H9 (cell line): ENCODE results near the gene PCDH9. TPM values are rescaled to one million over a fixed set of nuclear protein-coding genes. Genes with fewer than 3 reads are reported as not detected.

ENCODE experiments used
- DNase-seq: peaks from one replicate; pipeline ENCODE4 v3.0.0-alpha.2; 2017
- H2AFZ ChIP-seq: one replicate; pipeline ENCODE4 v1.6.1; 2013; ENCODE audit warnings: mild to moderate bottlenecking, low read length, control low read depth, moderate library complexity
- H2AK5ac ChIP-seq: 2 replicates; pipeline ENCODE4 v1.6.1; 2013; ENCODE audit warnings: low read length, control low read depth, mixed read lengths; ENCODE audit not compliant: insufficient read length
- H2BK120ac ChIP-seq: one replicate; pipeline ENCODE4 v1.6.1; 2013; ENCODE audit warnings: low read depth, mild to moderate bottlenecking, low read length, control low read depth, inconsistent platforms; ENCODE audit not compliant: poor library complexity, severe bottlenecking
- H2BK12ac ChIP-seq: 2 replicates; pipeline ENCODE4 v1.6.1; 2013; ENCODE audit warnings: low read length, control low read depth, mixed read lengths, low read depth; ENCODE audit not compliant: insufficient read length
- H2BK15ac ChIP-seq: 2 replicates; pipeline ENCODE4 v1.6.1; 2013; ENCODE audit warnings: low read depth, low read length, control low read depth
- H2BK20ac ChIP-seq: one replicate; pipeline ENCODE4 v1.6.1; 2013; ENCODE audit warnings: low read depth, mild to moderate bottlenecking, low read length, control low read depth, inconsistent platforms; ENCODE audit not compliant: poor library complexity, severe bottlenecking
- H2BK5ac ChIP-seq: 2 replicates; pipeline ENCODE4 v1.6.1; 2013; ENCODE audit warnings: low read length, control low read depth, mixed read lengths; ENCODE audit not compliant: insufficient read length
- H3K14ac ChIP-seq: 2 replicates; pipeline ENCODE4 v1.6.1; 2013; ENCODE audit warnings: low read length, control low read depth; ENCODE audit not compliant: insufficient read depth
- H3K18ac ChIP-seq: 2 replicates; pipeline ENCODE4 v1.6.1; 2013; ENCODE audit warnings: low read depth, mild to moderate bottlenecking, mixed read lengths, low read length, control low read depth; ENCODE audit not compliant: insufficient read length
- H3K23ac ChIP-seq: 2 replicates; pipeline ENCODE4 v1.6.1; 2013; ENCODE audit warnings: low read length, control low read depth, mixed read lengths, low read depth; ENCODE audit not compliant: insufficient read length
- H3K23me2 ChIP-seq: 2 replicates; pipeline ENCODE4 v1.6.1; 2013; ENCODE audit warnings: low read depth, mild to moderate bottlenecking, mixed read lengths, low read length, control low read depth; ENCODE audit not compliant: insufficient read length, poor library complexity, severe bottlenecking
- H3K27ac ChIP-seq: 2 replicates; pipeline ENCODE4 v1.5.1; 2013; ENCODE audit warnings: low read length, control low read depth, mixed read lengths, low read depth; ENCODE audit not compliant: insufficient read length
- H3K27me3 ChIP-seq: 2 replicates; pipeline ENCODE4 v1.6.1; 2013; ENCODE audit warnings: low read length, control low read depth, inconsistent platforms; ENCODE audit not compliant: insufficient read depth
- H3K4ac ChIP-seq: 2 replicates; pipeline ENCODE4 v1.6.1; 2013; ENCODE audit warnings: low read depth, mild to moderate bottlenecking, control low read depth, inconsistent platforms, low read length, moderate library complexity
- H3K4me1 ChIP-seq: 2 replicates; pipeline ENCODE4 v1.6.1; 2013; ENCODE audit warnings: low read length, control low read depth, inconsistent platforms; ENCODE audit not compliant: insufficient read depth
- H3K4me2 ChIP-seq: 2 replicates; pipeline ENCODE4 v1.6.1; 2013; ENCODE audit warnings: low read length, control low read depth, mixed read lengths; ENCODE audit not compliant: insufficient read length, insufficient read depth
- H3K56ac ChIP-seq: 2 replicates; pipeline ENCODE4 v1.6.1; 2013; ENCODE audit warnings: low read depth, mild to moderate bottlenecking, mixed read lengths, low read length, control low read depth; ENCODE audit not compliant: insufficient read length
- H3K79me1 ChIP-seq: 2 replicates; pipeline ENCODE4 v1.6.1; 2013; ENCODE audit warnings: low read depth, mild to moderate bottlenecking, moderate library complexity, low read length, control low read depth, inconsistent platforms; ENCODE audit not compliant: insufficient read depth, poor library complexity, severe bottlenecking
- H3K79me2 ChIP-seq: 2 replicates; pipeline ENCODE4 v1.6.1; 2013; ENCODE audit warnings: low read length, control low read depth, inconsistent platforms; ENCODE audit not compliant: insufficient read depth
- H3K9ac ChIP-seq: 2 replicates; pipeline ENCODE4 v1.6.1; 2013; ENCODE audit warnings: low read length, control low read depth, mixed read lengths; ENCODE audit not compliant: insufficient read length; ENCODE audit errors: extremely low read depth
- H3K9me3 ChIP-seq: one replicate; pipeline ENCODE4 v1.6.1; 2013; ENCODE audit warnings: low read depth, low read length, inconsistent platforms; ENCODE audit not compliant: control insufficient read depth
- H3T11ph ChIP-seq: one replicate; pipeline ENCODE4 v1.6.1; 2013; ENCODE audit warnings: mild to moderate bottlenecking, low read length, control low read depth, inconsistent platforms
- H4K20me1 ChIP-seq: one replicate; pipeline ENCODE4 v1.6.1; 2013; ENCODE audit not compliant: control insufficient read depth, insufficient read length, insufficient read depth
- H4K5ac ChIP-seq: 2 replicates; pipeline ENCODE4 v1.6.1; 2013; ENCODE audit warnings: low read depth, mild to moderate bottlenecking, mixed read lengths, low read length, control low read depth; ENCODE audit not compliant: insufficient read length
- H4K8ac ChIP-seq: replicated peaks from 2 replicates; pipeline ENCODE4 v1.6.1; 2013; ENCODE audit warnings: low read length, control low read depth, mixed read lengths, low read depth; ENCODE audit not compliant: insufficient read length
- H4K91ac ChIP-seq: 2 replicates; pipeline ENCODE4 v1.6.1; 2013; ENCODE audit warnings: low read depth, mild to moderate bottlenecking, moderate library complexity, mixed read lengths, low read length, control low read depth; ENCODE audit not compliant: insufficient read length
- H3K27ac Mint-ChIP-seq, 3 experiments: 2 replicates in 2 of 3; 3 replicates in 1 of 3; pipeline ENCODE4 v1.8.0; 2020 to 2021; ENCODE audit warnings: mixed read lengths in 3 of 3, mild to moderate bottlenecking in 1 of 3, moderate library complexity in 1 of 3
- H3K27me3 Mint-ChIP-seq: 2 replicates; pipeline ENCODE4 v1.8.0; 2021; ENCODE audit warnings: low read depth, mild to moderate bottlenecking, moderate library complexity, mixed read lengths
- H3K36me3 Mint-ChIP-seq, 3 experiments: 2 replicates in 2 of 3; 3 replicates in 1 of 3; pipeline ENCODE4 v1.8.0; 2020 to 2021; ENCODE audit warnings: low read depth in 3 of 3, mixed read lengths in 3 of 3; ENCODE audit not compliant: insufficient read depth in 1 of 3
- H3K4me1 Mint-ChIP-seq, 2 experiments: 2 replicates each; pipeline ENCODE4 v1.8.0; 2020; ENCODE audit warnings: mixed read lengths in 2 of 2
- H3K4me3 Mint-ChIP-seq, 2 experiments: 2 replicates in 1 of 2; 3 replicates in 1 of 2; pipeline ENCODE4 v1.8.0; 2020 to 2021; ENCODE audit warnings: mild to moderate bottlenecking in 2 of 2, mixed read lengths in 2 of 2, moderate library complexity in 1 of 2
- H3K9me3 Mint-ChIP-seq, 2 experiments: 2 replicates in 1 of 2; 3 replicates in 1 of 2; pipeline ENCODE4 v1.8.0; 2020; ENCODE audit warnings: mild to moderate bottlenecking in 2 of 2, mixed read lengths in 2 of 2, moderate library complexity in 1 of 2
- WGBS: extraction: QIAGEN DNeasy Blood & Tissue Kit; methylation state at CpG from one replicate; pipeline ENCODE4 v1.1.7; 2013; ENCODE audit warnings: missing lambda C conversion rate, low lambda C conversion rate, mixed read lengths; ENCODE audit not compliant: insufficient read length; ENCODE audit errors: extremely low coverage; 5-methylcytosine and 5-hydroxymethylcytosine counted together
- total RNA-seq: library from RNA; stranded (reverse); gene quantifications from 2 replicates; pipeline ENCODE4 v1.2.1, GENCODE V29; 2021
- TF ChIP-seq, protein P1 (sequence below): fragments of 200-600 bp; sonication (generic); conservative IDR thresholded peaks from 3 replicates; pipeline ENCODE4 v1.8.0; 2021; ENCODE audit warnings: antibody characterized with exemption, mild to moderate bottlenecking

PCDH9 gene
- total RNA-seq, 1 experiment from 2014 or later: 0.11 TPM

DNA sequence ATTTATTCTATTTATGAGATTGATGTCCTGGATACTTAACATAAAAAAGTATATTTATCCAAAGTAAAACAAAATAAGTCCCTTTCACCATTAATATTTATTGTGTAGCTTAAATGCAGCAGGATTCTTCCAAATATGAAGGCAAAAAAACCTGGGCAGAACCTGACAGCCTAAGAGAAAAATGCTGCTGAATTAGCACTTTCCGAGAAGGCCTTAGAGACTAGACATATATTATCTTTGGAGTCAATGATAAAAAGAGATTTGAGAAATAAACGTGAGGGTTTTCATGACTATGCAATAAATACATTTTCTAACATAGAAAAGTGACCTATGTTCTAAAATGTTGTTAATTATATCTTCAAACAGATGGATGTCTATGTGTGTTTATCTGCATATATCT is 566.9 kb downstream of the PCDH9 start:
- Histone ChIP-seq H3K18ac (no peak overlapping the region), H3K4me2 (no peak overlapping the region), H3K4me1 (no peaks in the 10 kb centered on the region), H2BK20ac (no peak overlapping the region), H2BK5ac (no peak overlapping the region), H3K23ac (no peak overlapping the region), H3K79me2 (no peaks in the 10 kb centered on the region), H2BK12ac (no peak overlapping the region), H3K4ac (no peak overlapping the region), H3T11ph (no peak overlapping the region), H3K27ac (no peak overlapping the region), H4K20me1 (no peaks in the 10 kb centered on the region), H4K8ac (no peak overlapping the region), H3K9me3 (no peaks in the 10 kb centered on the region), H3K14ac (no peak overlapping the region), H3K79me1 (no peaks in the 10 kb centered on the region), H2BK15ac (no peak overlapping the region), H3K56ac (no peak overlapping the region), H3K27me3 (no peaks in the 10 kb centered on the region), H2AFZ (no peak overlapping the region), H2AK5ac (no peak overlapping the region), H2BK120ac (no peak overlapping the region), H4K5ac (no peak overlapping the region), H3K9ac (no peak overlapping the region), H4K91ac (no peak overlapping the region), H3K23me2 (no peaks in the 10 kb centered on the region)
- WGBS: no CpG with 5 or more reads among the region's 2 CpGs
- H3K27ac Mint-ChIP-seq: no peak overlapping the region
- H3K9me3 Mint-ChIP-seq: no peaks in the 10 kb centered on the region; a peak in 1 of 5 replicates
- TF ChIP-seq, protein P1, sequence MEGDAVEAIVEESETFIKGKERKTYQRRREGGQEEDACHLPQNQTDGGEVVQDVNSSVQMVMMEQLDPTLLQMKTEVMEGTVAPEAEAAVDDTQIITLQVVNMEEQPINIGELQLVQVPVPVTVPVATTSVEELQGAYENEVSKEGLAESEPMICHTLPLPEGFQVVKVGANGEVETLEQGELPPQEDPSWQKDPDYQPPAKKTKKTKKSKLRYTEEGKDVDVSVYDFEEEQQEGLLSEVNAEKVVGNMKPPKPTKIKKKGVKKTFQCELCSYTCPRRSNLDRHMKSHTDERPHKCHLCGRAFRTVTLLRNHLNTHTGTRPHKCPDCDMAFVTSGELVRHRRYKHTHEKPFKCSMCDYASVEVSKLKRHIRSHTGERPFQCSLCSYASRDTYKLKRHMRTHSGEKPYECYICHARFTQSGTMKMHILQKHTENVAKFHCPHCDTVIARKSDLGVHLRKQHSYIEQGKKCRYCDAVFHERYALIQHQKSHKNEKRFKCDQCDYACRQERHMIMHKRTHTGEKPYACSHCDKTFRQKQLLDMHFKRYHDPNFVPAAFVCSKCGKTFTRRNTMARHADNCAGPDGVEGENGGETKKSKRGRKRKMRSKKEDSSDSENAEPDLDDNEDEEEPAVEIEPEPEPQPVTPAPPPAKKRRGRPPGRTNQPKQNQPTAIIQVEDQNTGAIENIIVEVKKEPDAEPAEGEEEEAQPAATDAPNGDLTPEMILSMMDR: no peak
- DNase-seq: no peak
- no peak overlapping the region for H3K4me3 Mint-ChIP-seq
- no peaks in the 10 kb centered on the region for H3K36me3 Mint-ChIP-seq
- no peaks in the 10 kb centered on the region for H3K27me3 Mint-ChIP-seq
- H3K4me1 Mint-ChIP-seq: peaks cover 2 to 4% of the 10 kb centered on the region in 2 experiments; a peak in 3 of 4 replicates
